Activated CD4-positive, alpha-beta T cell treated with anti-CD3 and anti-CD28 coated beads, Interleukin-2, amount 10 ng/mL, durations not matched to agents 24 days and 14 days (primary cell): Measurements from ENCODE around the gene SGF29. TPM values are rescaled to one million over a fixed set of nuclear protein-coding genes. Genes with fewer than 3 reads are reported as not detected.
"Not testable (repeated sequence)": the region's sequence is repeated elsewhere in the genome, so short reads cannot be mapped to it uniquely, and the experiment has no call there.

Source experiments
- DNase-seq: peaks from one replicate; pipeline ENCODE4 v3.0.0; 2022
- H3K27ac Mint-ChIP-seq: one replicate; pipeline ENCODE4 v1.8.0; 2022; ENCODE audit warnings: mild to moderate bottlenecking, mixed read lengths
- H3K27me3 Mint-ChIP-seq: one replicate; pipeline ENCODE4 v1.8.0; 2022; ENCODE audit warnings: mixed read lengths
- H3K36me3 Mint-ChIP-seq: one replicate; pipeline ENCODE4 v1.8.0; 2022; ENCODE audit warnings: low read depth, mild to moderate bottlenecking, mixed read lengths
- H3K4me1 Mint-ChIP-seq: one replicate; pipeline ENCODE4 v1.8.0; 2021; ENCODE audit warnings: mixed read lengths
- H3K4me3 Mint-ChIP-seq: one replicate; pipeline ENCODE4 v1.8.0; 2022; ENCODE audit warnings: mild to moderate bottlenecking, moderate library complexity, mixed read lengths
- H3K9me3 Mint-ChIP-seq: one replicate; pipeline ENCODE4 v1.8.0; 2021; ENCODE audit warnings: mixed read lengths
- intact Hi-C: fragments of 100-400 bp; cut with micrococcal nuclease; formaldehyde crosslinking; loops from one replicate; pipeline ENCODE4 v1.15.1; 2023
- total RNA-seq: library from RNA; stranded (reverse); gene quantifications from 2 replicates; pipeline ENCODE4 v1.2.3, GENCODE V29; 2022

SGF29 gene
- total RNA-seq, 1 donor from 2014 or later, result 42.5 TPM

DNA sequence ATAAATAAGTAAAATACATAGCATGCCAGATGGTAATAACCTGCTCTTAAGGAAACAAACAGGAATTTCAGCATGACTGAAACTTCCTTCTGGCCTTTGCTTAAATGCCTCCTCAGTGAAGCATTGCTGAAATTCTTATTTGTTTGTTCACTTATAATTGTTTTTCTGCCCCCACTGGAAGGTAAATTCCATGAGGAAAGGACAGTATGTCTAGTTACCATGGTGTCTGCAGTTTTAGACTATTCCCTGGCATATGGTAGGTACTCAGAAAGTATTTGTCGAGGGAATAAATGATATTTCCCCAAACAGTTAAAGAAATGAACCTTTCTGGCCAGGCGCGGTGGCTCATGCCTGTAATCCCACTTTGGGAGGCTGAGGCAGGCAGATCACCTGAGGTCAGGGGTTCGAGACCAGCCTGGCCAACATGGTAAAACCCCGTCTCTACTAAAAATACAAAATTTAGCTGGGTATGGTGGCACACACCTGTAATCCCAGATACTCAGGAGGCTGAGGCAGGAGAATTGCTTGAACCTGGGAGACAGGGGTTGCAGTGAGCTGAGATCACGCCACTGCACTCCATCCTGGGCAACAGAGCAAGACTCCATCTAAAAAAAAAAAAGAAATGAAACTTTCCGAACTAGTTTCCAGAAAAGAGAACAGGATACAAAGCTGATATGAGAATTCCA is 26.5 kb upstream of the SGF29 start:
- H3K27me3 Mint-ChIP-seq, H3K4me3 Mint-ChIP-seq, H3K36me3 Mint-ChIP-seq, DNase-seq, H3K4me1 Mint-ChIP-seq, H3K27ac Mint-ChIP-seq, intact Hi-C loops, H3K9me3 Mint-ChIP-seq: not testable (repeated sequence)

DNA sequence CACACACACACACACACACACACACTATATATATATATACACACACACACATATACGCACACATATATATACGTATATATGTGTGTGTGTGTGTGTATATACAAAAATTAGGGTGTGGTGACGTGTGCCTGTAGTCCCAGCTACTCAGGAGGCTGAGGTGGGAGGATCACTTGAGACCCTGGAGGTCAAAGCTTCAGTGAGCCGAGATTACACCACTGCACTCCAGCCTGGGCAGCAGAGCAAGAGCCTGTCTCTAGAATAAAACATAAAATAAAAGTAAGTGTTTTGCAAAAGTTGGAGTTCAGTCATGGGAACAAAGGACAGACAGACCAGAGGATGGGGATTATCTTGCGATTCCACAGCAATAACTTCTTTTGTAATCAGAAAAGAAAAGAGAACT is 25.7 kb upstream of the SGF29 start:
- H3K36me3 Mint-ChIP-seq, result no peaks in the 10 kb centered on the region
- no peak overlapping the region for H3K4me3 Mint-ChIP-seq
- no peaks in the 10 kb centered on the region for H3K27me3 Mint-ChIP-seq
- peaks cover 3% of the 10 kb centered on the region for H3K4me1 Mint-ChIP-seq
- H3K27ac Mint-ChIP-seq, result no peak overlapping the region
- intact Hi-C loops, result no loop called here
- no peaks in the 10 kb centered on the region for H3K9me3 Mint-ChIP-seq
- DNase-seq, result no peak

DNA sequence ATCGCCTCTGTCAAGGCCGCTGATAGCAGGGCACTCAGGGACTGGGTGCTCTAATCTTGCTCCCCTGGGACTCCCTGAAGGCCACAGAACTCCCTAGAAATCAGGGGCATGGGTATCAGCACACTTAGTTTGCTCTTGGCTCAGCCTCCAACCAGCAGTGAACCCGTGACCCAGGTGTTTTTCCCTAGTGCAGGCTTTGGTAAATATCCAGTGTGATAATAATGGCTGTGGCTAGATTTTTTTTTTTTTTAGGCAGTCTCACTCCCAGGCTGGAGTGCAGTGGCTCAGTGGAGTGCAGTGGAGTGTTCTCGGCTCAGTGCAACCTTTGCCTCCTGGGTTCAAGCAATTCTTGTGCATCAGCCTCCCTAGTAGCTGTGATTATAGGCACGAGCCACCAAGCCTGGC is 25.3 kb upstream of the SGF29 start:
- Mint-ChIP-seq H3K9me3 (no peaks in the 10 kb centered on the region), H3K4me1 (peaks cover 3% of the 10 kb centered on the region), H3K27me3 (no peaks in the 10 kb centered on the region), H3K4me3 (no peak overlapping the region), H3K27ac (no peak overlapping the region), H3K36me3 (no peaks in the 10 kb centered on the region)
- no peak for DNase-seq
- intact Hi-C loops, result no loop called here

DNA sequence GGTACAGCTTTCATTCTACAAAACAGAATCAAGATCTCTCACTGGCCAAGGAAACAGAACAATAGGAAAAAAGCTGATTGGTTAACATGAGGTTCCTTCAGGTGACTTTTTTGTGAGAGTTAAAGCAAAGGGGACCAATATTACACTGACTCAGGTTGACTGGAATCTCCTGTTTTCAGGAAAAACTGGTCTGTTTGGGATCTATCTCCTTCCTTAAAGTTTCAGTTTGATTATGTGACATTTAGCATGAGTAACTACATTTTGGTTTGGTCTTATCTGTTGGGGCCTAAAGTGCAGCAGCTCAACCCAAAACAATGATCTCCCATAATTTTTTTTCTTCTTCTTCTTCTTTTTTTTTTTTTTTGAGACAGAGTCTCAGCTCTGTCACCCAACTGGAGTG is 24.6 kb upstream of the SGF29 start:
- Mint-ChIP-seq H3K4me3 (no peak overlapping the region), H3K27me3 (no peaks in the 10 kb centered on the region), H3K27ac (no peak overlapping the region), H3K9me3 (no peaks in the 10 kb centered on the region), H3K36me3 (no peaks in the 10 kb centered on the region), H3K4me1 (peaks cover 4% of the 10 kb centered on the region)
- no peak for DNase-seq
- intact Hi-C loops, result no loop called here

DNA sequence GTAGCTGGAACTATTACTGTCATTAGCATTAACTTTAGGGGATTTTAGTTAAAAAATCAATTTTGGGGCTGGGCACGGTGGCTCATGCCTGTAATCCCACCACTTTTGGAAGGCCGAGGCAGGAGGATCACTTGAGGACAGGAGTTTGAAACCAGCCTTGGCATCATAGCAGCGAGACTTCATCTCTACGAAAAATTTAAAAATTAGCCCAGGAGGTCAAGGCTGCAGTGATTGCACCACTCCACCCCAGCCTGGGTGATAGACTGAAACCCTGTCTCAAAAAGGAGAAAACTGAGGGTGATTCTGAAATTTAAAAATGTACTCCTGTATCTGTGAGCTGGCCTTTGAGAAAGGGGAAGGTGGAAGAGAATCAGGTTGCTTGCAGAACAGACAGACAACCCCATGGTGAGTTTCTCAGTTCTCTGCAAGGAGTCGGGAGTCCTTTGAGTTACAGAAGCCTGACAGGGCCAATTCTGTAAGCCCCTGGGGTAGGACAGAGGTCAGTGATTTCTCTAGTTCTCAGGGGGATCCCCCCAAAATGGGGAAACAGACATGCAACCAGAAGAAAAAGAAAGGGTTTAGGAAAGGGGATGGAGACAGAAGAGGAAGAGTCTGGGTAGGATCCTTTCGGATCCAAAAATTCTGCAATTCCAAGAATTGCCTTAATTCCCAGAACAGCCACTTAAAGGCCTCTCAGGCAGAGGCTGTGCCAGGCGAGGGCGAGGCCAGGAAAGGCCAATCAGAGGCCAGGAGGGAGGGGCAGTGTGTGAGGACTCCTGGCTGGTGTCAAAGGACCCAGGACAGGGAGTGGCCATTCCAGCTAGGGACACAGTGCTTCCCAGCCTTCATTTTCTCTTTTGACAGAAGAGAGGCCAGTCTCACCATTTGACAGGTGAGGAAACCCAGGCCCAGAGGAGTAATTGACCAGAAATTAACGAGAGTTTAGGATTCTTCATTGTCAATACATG is 21.7 kb upstream of the SGF29 start:
- H3K4me3 Mint-ChIP-seq, result no peak overlapping the region
- intact Hi-C loops, result no loop called here
- DNase-seq, result no peak
- H3K27ac Mint-ChIP-seq, result no peak overlapping the region
- H3K4me1 Mint-ChIP-seq, result peaks cover 11% of the 10 kb centered on the region
- H3K36me3 Mint-ChIP-seq, result no peaks in the 10 kb centered on the region
- no peaks in the 10 kb centered on the region for H3K9me3 Mint-ChIP-seq
- H3K27me3 Mint-ChIP-seq, result no peaks in the 10 kb centered on the region

DNA sequence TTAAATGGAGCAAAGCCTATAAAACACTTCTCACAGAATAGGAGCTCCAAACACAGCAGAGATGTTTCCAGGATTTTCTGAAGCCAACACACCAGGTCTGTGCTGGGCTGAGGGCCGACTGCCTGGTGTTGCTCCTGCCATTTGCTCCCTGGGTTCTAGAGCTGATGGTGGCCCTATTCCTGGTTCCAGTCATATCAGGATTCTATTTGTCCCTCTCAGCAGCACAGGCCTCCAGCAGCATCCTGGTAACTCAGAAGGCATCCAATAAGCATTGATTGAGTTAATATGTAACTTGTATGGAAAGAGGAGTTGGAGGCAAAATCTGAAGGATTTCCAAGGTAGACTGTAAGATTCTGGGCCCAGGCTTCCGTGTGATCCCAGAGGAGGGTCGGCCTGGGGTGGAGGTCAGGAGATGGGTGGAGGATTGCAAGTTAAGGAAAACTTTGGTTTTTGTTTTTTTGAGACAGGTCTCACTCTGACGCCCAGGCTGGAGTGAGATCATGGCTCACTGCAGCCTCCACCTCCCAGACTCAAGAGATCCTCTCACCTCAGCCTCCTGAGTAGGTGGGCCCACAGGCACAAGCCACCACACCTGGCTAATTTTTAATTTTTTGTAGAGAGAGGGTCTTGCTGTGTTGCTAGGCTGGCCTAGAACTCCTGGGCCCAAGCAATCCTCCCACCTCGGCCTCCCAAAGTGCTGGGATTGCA is 20.6 kb upstream of the SGF29 start:
- Mint-ChIP-seq H3K4me1 (peaks cover 13% of the 10 kb centered on the region), H3K27me3 (no peaks in the 10 kb centered on the region), H3K36me3 (no peaks in the 10 kb centered on the region), H3K27ac (no peak overlapping the region), H3K4me3 (no peak overlapping the region), H3K9me3 (no peaks in the 10 kb centered on the region)
- DNase-seq, result no peak
- intact Hi-C loops, result no loop called here

DNA sequence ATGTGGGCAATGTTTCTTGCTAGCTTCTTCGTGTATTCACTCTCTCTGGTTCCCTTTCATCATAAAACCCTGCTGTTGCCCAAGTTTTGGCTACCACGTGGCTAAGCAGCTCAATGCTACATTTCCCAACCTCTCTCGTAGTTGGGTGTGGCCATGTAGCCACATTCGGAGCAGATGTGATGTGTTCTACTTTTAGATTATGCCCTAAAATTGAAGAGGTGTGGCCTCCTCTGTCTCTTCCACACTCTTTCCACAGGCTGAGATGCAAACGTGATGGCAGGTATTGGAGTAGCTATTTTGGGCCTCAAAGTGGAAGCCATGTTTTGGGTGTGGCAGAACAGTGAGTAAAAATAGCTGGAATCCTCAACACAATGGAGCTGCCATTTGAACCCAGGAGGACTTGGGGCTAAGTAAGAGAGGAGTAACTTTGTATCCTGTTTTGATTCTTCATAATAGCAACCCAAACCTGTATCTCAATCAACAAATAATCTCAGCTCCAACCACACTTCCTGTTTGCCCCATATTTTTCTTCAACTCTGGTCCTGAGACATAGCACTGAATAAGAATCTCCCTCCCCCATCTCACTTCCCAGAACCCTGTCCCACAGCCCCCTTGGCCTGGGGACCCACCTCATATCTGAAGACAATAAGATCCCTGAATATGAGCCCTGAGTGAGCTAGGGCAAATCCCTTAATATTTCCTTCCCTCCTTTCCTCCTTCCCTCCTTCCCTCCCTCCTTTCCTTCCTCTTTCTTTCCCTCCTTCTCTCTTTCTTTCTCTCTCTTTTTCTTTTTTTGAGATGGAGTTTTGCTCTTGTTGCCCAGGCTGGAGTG is 19.0 kb upstream of the SGF29 start:
- H3K4me1 Mint-ChIP-seq, result peaks cover 13% of the 10 kb centered on the region
- H3K36me3 Mint-ChIP-seq, result no peaks in the 10 kb centered on the region
- H3K4me3 Mint-ChIP-seq, result no peak overlapping the region
- H3K27me3 Mint-ChIP-seq, result no peaks in the 10 kb centered on the region
- no peaks in the 10 kb centered on the region for H3K9me3 Mint-ChIP-seq
- peak; percentile 63 for DNase-seq
- intact Hi-C loops, result no loop called here
- no peak overlapping the region for H3K27ac Mint-ChIP-seq

DNA sequence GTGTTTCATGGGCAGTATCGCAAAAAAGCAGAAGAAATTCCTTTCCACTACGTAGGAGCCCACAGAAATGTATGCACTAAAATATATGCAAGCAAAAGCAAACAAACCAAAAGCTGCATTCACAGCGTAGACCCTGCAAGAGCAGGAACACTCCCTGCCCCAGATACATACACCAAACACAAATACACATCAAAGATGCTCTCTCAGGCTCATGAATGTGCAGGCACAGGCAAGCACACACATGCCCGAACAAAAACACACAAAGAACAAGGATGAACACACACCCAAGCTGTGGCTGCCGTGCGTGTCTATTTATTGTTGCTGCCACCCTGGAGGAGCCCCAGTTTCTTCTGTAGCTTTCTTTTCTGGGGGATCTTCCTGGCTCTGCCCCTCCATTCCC is 16.6 kb upstream of the SGF29 start:
- Mint-ChIP-seq H3K9me3 (no peaks in the 10 kb centered on the region), H3K36me3 (no peaks in the 10 kb centered on the region), H3K4me3 (no peak overlapping the region), H3K27me3 (no peaks in the 10 kb centered on the region), H3K4me1 (peaks cover 16% of the 10 kb centered on the region), H3K27ac (no peak overlapping the region)
- intact Hi-C loops, result no loop called here
- DNase-seq, result no peak

DNA sequence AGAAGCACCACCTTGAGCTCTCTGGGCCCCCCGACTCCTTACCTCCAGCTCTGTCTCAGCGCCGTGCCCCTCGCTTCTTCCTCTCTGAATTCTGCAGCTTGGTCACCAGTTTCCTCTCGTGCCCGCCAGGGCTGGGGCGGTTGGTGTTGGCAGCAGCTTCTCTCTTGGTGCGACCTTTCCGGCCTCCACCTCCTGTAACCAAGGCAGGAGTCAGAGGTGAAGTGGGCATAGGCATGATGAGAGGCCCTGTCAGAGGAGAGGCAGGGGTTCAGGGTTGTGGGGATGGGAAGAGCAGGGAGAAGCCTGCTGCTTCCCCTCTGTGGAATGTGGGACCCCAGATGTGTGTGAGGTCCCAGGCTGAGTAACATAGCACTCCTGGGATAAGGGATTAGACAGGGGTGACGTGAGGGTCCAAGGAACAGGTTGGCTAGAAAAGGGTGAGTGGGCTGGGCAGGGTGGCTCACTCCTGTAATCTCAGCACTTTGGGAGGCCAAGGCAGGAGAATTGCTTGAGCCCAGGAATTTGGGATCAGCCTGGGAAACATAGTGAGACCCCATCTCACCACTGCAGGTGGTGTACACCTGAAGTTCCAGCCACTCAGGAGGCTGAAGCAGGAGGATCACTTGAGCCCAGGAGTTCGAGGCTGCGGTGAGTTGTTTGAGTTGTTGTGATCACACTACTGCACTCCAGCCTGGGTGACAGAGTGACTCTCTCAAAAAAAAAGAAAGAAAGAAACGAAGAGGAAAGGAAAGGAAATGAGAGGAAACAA is 15.6 kb upstream of the SGF29 start:
- H3K27me3 Mint-ChIP-seq, result no peaks in the 10 kb centered on the region
- H3K4me1 Mint-ChIP-seq, result peaks cover 17% of the 10 kb centered on the region
- H3K9me3 Mint-ChIP-seq, result no peaks in the 10 kb centered on the region
- no peaks in the 10 kb centered on the region for H3K36me3 Mint-ChIP-seq
- no peak for DNase-seq
- no peak overlapping the region for H3K4me3 Mint-ChIP-seq
- H3K27ac Mint-ChIP-seq, result no peak overlapping the region
- intact Hi-C loops, result no loop called here

DNA sequence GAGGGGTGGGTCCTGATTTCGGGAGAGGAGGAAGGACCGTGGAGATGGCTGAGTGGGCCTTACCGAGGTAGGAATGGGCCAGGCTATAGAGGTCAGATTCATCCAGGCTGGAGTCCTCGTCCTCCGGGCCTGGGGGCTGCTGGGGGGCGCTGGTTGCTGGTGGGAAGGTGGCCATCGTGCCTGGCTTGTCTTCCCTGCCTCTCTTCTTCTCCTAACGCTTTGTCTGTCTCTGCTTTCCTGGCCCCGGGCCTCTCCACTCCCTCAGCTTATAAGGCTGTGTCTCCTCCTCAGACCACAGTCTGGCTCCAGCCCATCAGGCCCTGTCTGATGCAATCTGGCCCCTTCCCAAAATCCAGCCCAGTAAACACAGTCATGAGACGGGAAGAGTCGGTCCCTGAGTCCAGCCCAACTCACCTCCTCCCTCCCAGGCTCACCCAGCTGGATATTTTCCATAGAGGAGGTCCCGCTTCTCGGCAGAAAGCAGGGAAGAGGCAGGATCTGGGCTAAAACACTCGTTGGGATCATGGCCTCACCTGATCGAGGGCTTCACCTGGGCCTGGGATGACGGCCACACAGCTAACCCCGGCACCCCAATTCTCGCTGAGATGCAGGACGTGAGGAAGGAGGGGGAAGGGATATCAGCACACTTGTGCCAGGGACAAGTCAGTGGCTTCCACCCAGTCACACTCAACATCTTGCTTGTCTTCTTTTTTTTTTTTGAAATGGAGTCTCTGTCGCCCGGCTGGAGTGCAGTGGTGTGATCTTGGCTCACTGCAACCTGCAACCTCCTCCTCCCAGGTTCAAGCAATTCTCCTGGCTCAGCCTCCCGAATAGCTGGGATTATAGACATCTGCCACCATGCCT is 14.8 kb upstream of the SGF29 start, which contains the start of gene NUPR1:
Gene NUPR1 (minus strand): TSS at position 242 of the 864 bp plus-strand sequence. CDS start 67 bp downstream, at position 175.
- DNase-seq, result no peak
- intact Hi-C loops, result no loop called here
- no peaks in the 10 kb centered on the region for H3K27me3 Mint-ChIP-seq
- H3K27ac Mint-ChIP-seq, result no peak within 1 kb of the TSS
- no peak within 1 kb of the TSS for H3K4me3 Mint-ChIP-seq
- no peaks in the 10 kb centered on the region for H3K36me3 Mint-ChIP-seq
- peaks cover 18% of the 10 kb centered on the region for H3K4me1 Mint-ChIP-seq
- no peaks in the 10 kb centered on the region for H3K9me3 Mint-ChIP-seq

DNA sequence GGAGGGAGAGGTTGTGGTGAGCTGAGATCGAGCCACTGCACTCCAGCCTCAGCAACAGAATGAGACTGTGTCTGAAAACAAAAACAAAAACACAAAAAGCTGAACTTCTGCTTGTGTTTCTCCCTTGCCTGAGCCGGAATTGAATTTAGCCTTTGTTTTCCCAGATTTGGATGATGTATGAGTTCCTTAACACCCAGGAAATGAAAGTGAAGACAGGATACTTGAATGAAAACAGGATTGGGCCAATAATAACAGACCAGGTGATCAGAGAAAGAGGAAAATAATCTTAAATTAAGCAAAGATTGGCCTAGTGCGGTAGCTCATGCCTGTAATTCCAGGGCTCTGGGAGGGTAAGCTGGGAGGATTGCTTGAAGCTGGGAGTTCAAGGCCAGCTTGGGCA is 13.4 kb upstream of the SGF29 start:
- Mint-ChIP-seq H3K27ac (no peak overlapping the region), H3K4me1 (peaks cover 7% of the 10 kb centered on the region), H3K4me3 (no peak overlapping the region), H3K36me3 (no peaks in the 10 kb centered on the region), H3K9me3 (no peaks in the 10 kb centered on the region), H3K27me3 (peaks cover 3% of the 10 kb centered on the region)
- DNase-seq, result no peak
- intact Hi-C loops, result no loop called here

DNA sequence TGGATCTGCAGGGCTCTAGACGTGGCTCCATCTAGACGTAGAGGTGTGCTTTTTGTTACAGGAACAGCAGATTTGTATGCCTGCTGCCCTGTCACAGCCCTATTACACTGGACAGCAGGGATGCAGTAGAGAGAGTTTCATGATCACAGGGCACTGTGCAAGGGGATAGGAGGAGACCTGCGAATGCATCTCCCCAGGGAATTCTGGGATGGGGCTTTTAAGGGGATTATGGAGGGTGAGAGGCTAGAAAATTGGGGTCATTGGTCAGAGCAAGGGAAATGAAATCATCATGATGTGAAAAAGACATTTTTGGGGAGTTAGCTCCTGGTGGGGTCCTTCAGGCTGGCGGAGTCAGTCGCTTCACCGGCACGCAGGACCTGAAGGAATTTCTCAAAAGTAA is 11.1 kb upstream of the SGF29 start:
- Mint-ChIP-seq H3K4me3 (no peak overlapping the region), H3K27ac (no peak overlapping the region), H3K9me3 (no peaks in the 10 kb centered on the region), H3K4me1 (peaks cover 7% of the 10 kb centered on the region), H3K27me3 (peaks cover 3% of the 10 kb centered on the region), H3K36me3 (no peaks in the 10 kb centered on the region)
- no peak for DNase-seq
- intact Hi-C loops, result no loop called here
